HG03064 (cell line): ENCODE measurements around the gene FOXQ1.
"Not testable (repeated sequence)": the region's sequence is repeated elsewhere in the genome, so short reads cannot be mapped to it uniquely, and the experiment has no call there.

Source experiments
- ATAC-seq: cut with Tn5 transposase; IDR thresholded peaks from one replicate; pipeline ENCODE4 v1.9.1; 2021; ENCODE audit warnings: low read depth; ENCODE audit not compliant: unreplicated experiment

FOXQ1 gene

GRCh38 chr6:1355068-1355467, 43.2 kb downstream of the FOXQ1 start:
- ATAC-seq: not testable (repeated sequence)

GRCh38 chr6:1361717-1362116, 49.8 kb downstream of the FOXQ1 start:
- ATAC-seq: not testable (repeated sequence)

- ATAC-seq: no peak
Measured at GRCh38 chr6:1362643-1363042, 50.7 kb downstream of the FOXQ1 start.

- no peak for ATAC-seq
Measured at GRCh38 chr6:1363298-1363697, 51.4 kb downstream of the FOXQ1 start.

GRCh38 chr6:1363729-1364572, 52.1 kb downstream of the FOXQ1 start:
- ATAC-seq: no peak
